Putamen (tissue), 1 donor: ENCODE results near the gene KRT34.
"Not testable (repeated sequence)": the region's sequence is repeated elsewhere in the genome, so short reads cannot be mapped to it uniquely, and the experiment has no call there.

Experiments
- DNase-seq: peaks from one replicate; pipeline ENCODE4 v3.0.0-alpha.2; 2016; ENCODE audit warnings: low spot score

The KRT34 gene

DNA sequence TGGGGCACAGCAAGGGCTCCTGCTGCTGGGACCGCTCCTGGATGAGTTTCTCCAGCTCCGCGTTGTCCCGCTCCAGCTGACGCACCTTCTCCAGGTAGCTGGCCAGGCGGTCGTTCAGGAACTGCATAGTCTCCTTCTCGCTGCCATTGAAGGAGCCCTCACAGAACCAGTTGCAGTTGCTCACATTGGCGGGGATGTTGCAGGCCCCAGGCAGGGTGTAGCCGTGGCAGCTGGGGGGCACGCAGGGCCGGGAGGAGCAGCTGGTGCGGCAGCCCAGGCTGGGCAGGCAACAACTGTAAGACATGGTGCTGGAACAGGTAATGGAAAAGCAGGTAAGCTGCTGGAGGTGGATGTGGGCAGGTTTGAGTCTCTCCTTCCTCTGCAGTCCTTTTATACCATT, at the start of gene KRT34:
Gene KRT34, minus strand, starts transcription at position 364 of the 400 bp plus-strand sequence. Its CDS starts 60 bp downstream, at position 304.
- not testable (repeated sequence) for DNase-seq

- DNase-seq = not testable (repeated sequence)
These were observed 48.3 kb upstream of the KRT34 start for GRCh38 chr17:41430376-41430775.

- DNase-seq = no peak
These were observed 47.6 kb upstream of the KRT34 start for GRCh38 chr17:41429667-41430066.

- no peak for DNase-seq
These were observed 46.6 kb upstream of the KRT34 start for GRCh38 chr17:41428591-41429291.

GRCh38 chr17:41424111-41424635, 42.1 kb upstream of the KRT34 start, which contains the start of gene KRT37:
KRT37 (minus strand) TSS chr17:41424585; CDS start chr17:41424523, 62 bp downstream.
- no peak for DNase-seq

DNA sequence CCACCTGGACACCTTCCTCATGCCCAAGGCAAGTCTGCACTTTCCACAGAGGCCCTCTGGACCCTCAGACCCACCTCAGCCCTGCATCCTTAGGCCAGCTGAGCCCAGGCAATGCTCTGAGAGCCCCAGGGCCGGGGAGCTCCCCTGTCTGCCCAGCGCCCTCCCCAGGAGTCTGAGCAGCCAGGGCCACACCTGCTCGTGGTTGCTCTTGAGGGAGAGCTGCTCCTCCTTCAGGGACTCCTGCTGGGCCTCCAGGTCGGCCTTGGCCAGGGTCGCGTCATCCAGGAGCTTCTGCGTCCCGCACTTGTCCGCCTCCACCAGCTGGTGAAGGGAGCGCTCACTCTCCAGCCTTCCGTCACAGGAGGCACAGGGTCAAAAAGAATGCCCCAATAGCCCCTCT, 40.5 kb upstream of the KRT34 start:
- DNase-seq = not testable (repeated sequence)

- DNase-seq = no peak
These were observed 39.5 kb upstream of the KRT34 start for GRCh38 chr17:41421617-41422016.

DNA sequence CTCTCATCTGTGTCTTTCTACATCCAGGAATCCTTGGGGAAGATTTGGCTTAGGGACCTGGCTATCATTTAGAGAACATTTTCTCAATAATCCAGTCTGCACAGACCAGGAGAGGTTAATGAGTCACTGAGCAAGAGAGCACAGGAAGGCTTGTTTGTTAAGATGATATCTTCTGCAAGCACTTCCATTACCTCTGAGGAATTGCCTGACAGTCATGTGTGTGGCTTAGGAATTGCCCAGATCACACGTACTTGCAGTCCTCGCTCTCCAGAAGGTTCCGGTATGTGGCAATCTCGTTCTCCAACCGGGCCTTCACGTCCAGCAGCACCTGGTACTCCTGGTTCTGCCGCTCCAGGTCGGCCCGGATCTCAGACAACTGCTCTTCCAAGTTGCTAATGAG, 39.0 kb upstream of the KRT34 start:
- no peak for DNase-seq

GRCh38 chr17:41420134-41420533, 38.0 kb upstream of the KRT34 start:
- DNase-seq = no peak

DNA sequence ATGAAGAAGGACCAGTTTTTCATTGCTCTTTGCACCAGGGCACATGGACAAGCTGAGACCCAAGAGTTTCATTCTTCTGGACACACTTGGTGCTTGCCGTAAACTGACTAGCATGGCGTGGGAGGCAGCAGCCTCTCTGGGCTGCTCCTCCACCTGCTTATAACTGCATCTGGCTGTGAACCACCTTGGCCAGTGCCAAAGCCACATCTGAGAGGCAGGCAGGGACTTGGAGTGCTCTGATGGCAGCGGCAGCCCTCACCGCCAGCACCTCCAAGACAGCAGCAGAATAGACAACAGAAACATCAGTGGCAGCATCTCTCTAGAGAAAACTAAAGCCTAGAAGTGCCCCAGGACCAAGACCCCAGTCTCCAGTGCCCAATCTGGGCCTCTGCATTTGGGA, 37.6 kb upstream of the KRT34 start:
- no peak for DNase-seq

DNA sequence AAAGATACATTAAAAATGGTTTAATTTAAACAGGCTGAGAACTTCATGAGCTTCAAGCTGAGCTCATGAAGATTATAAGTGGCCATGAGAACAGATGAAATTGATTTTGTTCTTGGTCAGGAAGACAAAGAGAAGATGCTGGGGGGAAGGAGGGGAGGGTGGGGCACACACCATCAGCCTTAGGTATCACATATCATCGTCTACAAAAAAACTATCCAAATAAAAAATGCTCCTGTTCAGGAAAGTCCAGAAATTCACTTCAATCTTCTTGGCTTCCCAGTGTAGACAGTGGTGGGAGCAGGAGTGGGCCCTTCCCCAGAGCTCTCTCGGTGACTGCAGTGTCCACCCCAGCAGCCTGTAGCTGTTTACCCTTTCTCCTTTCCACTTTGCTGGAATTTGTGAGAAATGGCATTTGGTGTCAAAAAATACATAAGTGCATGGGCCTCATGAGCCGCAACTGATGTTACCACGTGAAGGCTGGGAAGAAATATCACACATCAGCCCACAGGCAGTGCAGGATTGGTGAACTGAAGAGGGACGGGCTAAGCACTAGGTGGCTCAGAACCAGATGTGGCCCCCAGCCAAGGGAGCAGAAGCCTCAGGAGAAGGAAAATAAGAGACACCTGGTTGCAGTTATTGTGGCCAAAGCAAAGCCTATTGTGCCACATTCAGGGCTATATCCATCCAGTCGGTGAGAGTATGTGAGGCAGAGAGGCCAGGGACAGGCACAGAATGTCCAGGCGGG, 36.2 kb upstream of the KRT34 start:
- no peak for DNase-seq

- DNase-seq = no peak
These were observed 35.5 kb upstream of the KRT34 start for GRCh38 chr17:41417576-41418015.

- no peak for DNase-seq
These were observed 35.0 kb upstream of the KRT34 start for GRCh38 chr17:41417127-41417526.

DNA sequence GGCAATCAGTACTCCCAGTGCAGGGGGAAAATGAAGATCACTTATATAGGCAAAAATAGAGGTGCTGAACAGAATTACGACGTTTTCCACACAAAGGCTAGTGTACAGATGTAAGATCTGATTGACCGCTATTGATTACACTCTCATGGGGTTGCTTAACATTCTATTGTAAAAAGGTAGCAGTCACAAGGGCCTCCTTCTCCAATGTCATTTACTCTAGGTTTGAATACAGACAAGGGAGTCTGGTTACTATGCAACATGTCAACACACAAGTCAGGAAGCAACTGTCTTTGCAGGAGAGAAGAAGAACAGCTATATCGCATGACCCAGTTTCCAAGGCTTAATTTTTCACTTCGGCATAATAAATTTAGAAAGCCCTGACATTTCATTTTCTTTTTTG, 34.4 kb upstream of the KRT34 start:
- DNase-seq = no peak

- no peak for DNase-seq
These were observed 33.8 kb upstream of the KRT34 start for GRCh38 chr17:41415833-41416335.

- no peak for DNase-seq
These were observed 33.3 kb upstream of the KRT34 start for GRCh38 chr17:41415411-41415810.

- DNase-seq = no peak
These were observed 31.9 kb upstream of the KRT34 start for GRCh38 chr17:41413982-41414381.

DNA sequence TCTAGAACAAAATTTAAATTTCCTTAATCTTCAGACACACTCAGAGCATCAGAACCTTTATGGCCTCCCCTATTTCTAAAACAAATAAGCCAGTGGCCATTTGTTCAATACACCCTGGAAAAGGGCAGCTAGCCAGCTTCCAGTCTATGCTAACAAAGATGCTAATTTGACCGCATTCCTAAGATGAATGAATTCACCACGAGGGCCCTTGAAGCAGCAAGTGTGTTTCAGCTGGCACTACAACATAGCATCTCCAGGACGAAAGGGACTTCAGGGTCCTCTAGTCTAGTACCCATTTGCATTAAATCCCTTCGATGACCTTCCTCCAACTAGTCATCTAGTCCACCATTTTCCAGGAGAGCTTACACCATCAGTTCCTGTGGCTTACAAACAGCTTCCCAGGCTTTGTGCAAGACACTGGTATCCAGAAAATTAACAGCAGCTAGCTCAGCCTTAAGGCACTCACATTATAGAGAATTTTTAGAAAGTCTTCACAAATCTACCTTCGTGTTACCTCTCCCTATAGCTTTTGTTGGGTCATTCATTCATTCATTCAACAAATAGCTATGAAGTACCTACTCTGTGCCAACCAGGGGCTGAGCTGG, 31.3 kb upstream of the KRT34 start:
- no peak for DNase-seq

GRCh38 chr17:41411072-41411840, 29.1 kb upstream of the KRT34 start:
- DNase-seq = no peak

- no peak for DNase-seq
These were observed 25.1 kb upstream of the KRT34 start for GRCh38 chr17:41407226-41407625.

DNA sequence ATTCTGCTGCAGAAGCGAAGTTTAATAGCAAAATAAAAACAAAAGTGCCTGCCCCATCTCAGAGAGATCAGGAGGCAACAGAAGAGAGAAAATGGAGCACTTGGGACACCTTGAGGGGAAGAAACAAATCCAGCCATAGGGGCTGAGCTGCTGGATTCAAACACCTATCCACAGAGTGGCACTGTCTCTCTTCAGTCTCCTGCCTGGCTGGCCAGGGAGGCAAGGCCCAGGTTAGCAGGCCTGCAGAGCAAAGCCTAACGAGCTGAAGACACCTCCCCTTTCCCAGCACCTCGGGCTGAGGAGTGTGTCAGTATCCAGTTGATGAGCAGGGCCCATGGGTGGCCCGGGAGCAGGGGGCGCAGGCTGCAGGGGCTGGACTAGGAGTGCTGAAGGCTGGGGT, 24.1 kb upstream of the KRT34 start:
- no peak for DNase-seq
